Colon (tissue), 2 donors: ENCODE data around the gene TPD52L2.

Experiments
- FAIRE-seq: peaks from 2 replicates; lab custom pipeline; 2012; peaks lifted over from hg19 to GRCh38; lab: Jason Lieb, UNC
- donor health status: control.
- donor health status: control.

The TPD52L2 gene

GRCh38 chr20:63864978-63865640 is at the start of gene TPD52L2:
Gene TPD52L2, plus strand, starts transcription at chr20:63865270. Its CDS starts 96 bp downstream, at chr20:63865366.
- no peak for FAIRE-seq

GRCh38 chr20:63815615-63816253 is 49.3 kb upstream of the TPD52L2 start:
- no peak for FAIRE-seq

DNA sequence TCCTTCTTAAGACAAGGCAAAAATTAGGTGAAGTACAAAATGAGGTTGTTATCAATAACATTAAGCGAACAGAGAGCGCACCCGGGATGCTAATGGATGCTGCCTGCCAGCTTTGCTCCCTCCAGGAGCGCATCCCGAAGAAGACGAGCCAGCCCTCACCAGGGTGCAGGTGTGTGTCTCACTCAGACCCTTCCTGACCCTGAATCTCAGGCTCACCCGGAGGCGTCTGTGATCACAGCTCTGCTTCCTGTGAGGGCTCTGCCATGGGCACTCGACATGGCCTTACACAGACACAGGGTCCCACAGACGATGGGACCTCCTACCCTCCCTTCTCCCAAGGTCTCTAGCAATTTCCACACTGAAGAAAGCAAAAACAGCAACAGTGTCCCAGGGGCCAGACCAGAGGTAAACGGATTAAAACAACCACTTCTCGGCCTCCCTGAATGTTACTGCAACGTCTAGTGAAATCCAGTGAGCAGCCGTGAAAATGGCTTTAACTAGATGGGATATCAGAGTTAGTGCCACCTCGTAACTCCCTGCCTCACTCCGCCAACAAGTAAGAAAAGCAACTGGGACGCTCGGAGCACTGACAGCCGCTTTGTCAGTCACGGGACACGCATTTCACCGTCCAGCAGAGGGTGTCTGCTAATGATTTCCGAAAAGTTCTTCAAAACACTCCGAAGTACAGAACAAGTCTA is 45.7 kb upstream of the TPD52L2 start:
- no peak for FAIRE-seq

GRCh38 chr20:63821811-63822210 is 43.3 kb upstream of the TPD52L2 start:
- FAIRE-seq: no peak

GRCh38 chr20:63822276-63822696 is 42.8 kb upstream of the TPD52L2 start:
- no peak for FAIRE-seq

DNA sequence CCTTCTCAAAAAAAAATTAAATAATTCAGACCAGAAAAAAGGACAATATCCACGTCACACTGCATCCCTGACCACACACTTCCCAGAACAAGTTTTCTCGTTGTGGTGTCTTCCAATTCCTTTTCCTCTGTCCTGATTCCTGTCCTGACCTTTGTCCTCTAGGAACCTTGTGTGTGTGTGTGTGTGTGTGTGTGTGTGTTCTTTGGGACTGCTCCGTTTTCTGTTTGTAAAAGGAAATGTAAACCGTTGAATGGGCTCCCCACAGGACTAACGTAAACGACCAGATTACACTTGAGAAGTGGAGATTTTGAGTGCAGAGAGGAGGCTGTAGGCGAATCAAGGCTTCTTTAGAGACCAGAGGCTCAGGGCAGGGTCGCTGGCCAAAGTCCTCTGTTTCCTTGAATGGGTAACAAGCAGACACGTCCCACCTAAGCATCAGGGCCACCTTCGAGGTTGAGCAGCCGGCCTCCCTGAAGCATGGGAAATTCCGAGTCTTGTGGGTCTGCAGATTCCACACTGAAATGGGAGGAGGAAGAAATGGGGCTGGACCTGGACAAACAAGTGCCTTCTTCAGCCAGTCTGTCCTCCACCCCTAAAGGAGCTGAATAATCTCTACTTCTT is 41.3 kb upstream of the TPD52L2 start:
- FAIRE-seq: no peak

GRCh38 chr20:63825331-63826118 is 39.5 kb upstream of the TPD52L2 start:
- FAIRE-seq: no peak

DNA sequence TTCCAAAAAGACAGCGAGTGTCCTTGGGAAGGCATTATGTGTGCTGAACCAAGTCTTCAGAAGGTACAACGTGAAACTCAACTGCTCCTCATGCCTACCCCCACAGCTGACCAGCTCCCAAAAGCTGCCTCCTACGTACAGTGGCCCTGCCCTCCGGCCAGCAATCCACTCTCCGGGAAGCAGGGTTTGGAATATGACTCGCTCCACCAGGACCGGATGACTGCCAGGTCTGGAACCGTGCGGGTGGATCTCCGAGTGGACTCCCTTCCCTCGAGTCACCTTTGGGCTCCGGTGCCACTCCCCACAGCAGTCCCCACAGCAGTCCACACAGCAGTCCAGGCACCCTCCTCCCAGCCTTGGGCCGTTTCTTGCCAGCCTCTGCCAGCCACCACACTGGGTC is 38.3 kb upstream of the TPD52L2 start:
- FAIRE-seq: no peak

DNA sequence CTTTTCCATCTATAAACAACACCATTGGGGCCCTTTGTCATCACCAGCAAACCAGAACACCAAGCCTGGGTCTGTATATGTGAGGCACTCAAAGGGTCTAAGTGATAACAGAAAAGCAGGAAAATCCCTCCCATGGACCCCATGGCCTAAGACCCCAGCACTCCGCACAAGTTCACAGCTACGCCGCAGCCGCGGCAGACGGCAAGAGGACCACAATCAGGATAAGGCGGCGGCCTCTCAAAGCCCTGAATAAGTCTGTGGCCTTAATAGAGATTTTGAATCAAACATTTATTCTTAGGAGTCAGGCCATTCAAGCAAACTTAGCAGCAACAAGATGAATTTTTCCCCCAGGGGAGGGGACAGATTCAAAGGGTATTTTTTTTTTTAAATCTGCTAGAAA is 36.9 kb upstream of the TPD52L2 start:
- FAIRE-seq: no peak

GRCh38 chr20:63828545-63828944 is 36.5 kb upstream of the TPD52L2 start:
- FAIRE-seq: no peak

DNA sequence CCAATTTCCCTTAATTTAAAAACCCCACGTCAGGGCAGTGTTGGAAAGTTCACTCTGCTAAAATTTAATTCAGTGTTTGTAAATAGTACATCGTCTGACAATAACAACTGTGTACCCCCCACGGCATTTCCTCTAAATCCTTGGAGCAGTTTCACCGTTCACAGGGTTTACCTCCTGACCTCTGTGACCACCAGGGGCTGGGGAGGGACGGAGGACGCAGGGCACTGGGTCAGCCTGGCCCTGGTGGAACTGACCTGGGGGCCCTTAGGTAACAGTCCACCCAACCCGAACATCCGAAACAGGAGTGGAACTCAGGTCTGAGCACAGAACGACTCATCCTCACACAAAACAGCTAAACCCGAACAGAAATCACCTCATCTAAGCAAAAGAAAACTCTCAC is 36.1 kb upstream of the TPD52L2 start:
- FAIRE-seq: no peak

GRCh38 chr20:63829603-63829944 is 35.5 kb upstream of the TPD52L2 start:
- FAIRE-seq: no peak

- no peak for FAIRE-seq
Measured at GRCh38 chr20:63829945-63830835, 34.9 kb upstream of the TPD52L2 start.

DNA sequence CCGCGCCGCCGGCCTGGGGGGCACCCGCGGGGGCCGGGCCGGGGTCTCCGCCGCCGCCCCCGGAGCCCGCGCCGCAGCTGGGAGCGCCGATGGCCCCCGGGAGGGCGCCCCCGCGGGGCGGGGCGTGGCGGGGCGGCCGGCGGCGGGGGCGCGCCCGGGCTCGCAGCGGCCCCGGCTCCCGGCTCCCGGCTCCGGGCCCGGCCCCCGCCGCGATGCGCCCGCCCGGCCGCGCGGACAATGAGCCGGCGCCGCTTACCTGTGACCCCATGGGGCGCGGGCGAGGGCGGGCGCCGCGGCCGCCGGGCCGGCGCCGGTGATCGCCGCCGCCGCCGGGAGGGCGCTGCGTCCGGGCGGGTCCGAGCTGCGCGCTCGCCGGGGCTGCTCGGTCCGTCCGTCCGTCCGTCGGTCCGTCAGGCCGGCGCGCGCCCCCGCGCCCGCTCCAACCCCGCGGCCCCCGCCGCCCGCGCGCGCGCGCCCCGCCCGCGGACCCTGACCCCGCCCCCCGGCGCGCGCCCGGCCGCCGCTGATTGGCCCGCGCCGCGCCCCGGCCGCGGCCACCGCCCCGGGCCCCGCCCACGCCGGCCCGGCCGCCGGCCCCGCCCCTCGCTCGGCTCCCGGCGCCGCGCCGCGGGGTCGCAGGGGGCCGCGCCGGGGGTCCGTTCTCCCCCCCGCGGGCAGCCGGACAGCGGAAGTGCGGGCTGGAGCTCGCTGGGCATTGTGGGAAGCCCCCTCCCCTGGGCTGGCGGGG is 34.1 kb upstream of the TPD52L2 start, which contains the start of gene ZBTB46:
Gene ZBTB46, minus strand, starts transcription at position 424 of the 748 bp plus-strand sequence. CDS start 40,507 bp downstream, outside the sequence.
- no peak for FAIRE-seq

DNA sequence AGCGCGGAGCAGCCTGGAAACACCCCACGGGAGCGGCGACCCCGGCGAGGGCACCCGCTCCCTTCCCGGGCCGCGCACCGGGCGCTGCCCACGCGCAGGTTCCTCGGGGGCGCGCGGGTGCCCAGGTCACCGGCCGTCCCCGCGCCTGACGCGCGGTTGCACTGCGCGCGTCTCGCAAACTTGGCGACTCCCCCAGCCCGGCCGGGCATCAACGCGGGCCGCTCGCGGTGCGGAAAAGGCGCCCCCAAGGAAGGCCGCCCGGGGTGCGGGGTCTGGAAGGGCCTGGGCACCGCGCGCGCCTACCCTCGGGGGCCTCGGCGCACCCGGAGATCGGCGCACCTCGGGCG is 33.5 kb upstream of the TPD52L2 start:
- no peak for FAIRE-seq

DNA sequence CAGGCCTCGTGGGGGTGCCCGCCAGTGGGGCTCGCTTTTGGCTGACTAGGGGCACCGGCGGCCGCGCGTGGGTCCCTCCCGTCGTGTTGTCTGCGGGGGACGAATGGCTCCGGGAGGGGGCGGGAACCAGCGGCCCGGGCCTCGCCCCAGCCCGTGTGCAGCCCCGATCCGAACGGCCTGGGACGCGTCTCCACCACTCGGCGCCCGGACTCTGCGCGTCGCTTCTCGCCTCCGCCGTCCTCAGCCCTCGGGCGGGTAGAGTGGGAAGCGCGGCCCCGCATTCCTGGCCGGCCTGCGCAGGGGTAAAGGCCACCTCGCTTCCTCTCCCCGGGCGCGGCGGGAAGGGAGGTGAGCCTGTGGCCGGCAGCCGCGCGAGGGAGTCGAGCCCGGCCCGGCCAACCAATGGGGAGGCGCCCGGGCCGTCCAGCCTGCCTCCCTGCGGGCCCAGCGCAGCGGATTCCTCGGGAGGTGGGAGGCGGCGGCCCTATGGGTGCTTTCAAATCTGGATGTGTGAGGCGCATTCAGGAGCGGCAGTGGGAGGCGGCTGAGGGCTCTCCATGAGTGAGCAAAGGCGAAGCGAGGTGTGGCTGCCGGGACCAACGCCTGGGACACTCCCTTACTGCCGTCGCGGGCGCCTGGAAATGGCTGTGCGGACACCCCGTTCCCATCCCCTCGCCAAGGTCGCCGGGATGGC is 32.9 kb upstream of the TPD52L2 start:
- no peak for FAIRE-seq

DNA sequence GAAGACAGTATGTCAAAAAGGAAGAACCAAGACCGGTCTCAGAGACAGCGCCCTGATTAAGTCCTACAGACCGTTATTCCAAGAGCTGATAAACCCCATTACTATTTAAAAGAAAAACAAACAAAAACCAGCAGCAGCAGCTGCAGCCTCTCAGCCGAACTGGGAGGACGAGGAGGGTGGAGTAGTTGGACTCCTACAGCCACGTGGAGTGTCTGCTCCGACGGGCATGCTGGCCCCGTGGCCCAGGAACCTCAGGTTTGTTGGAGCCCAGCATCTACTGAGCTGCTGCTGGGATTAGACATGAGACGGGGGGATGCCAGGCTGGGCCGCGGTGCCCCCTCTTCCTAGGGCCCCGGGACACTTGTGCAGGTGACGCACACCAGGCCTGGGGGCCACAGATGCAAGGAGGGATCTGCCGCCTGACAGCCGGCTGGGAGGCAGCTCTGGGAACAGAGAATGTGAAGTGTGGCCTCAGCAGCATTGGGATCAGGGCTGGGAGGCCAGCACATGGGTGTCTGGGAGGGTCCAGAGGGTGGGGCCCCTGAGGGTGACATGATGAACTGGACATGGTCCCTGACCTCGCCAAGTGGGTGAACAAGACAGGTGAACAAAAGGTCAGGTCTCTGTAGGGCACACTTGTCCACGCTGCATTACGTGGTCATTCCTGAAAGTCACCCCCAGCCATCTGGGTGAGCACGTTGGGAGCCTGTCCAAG is 31.1 kb upstream of the TPD52L2 start:
- FAIRE-seq: no peak

DNA sequence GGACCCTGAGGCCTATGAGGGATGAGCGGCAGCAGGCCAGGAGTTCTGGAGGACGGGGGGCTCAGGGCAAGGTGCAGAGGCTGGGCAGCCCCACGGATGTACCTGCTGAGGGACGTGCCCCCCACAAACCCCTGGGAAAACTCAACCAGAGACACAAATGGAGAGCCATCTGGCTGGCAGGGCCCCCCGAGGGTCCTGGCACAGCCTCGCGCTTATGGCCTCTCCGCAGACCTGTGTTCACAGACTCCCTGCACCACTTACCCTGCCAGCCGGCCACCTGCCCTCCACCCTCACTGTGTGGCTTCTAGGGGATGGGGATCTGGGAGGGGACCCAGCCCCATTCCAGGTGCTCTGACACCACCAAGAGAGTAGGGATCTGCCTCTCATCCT is 30.6 kb upstream of the TPD52L2 start:
- no peak for FAIRE-seq
